Glutamatergic neuron (in vitro differentiated cells): ENCODE measurements around the gene WDR59. TPM values are rescaled to one million over a fixed set of nuclear protein-coding genes. Genes with fewer than 3 reads are reported as not detected.

Experiments used
- DNase-seq: peaks from one replicate; pipeline ENCODE4 v3.0.0; 2022
- H3K27ac Mint-ChIP-seq: one replicate; pipeline ENCODE4 v1.8.0; 2020; ENCODE audit warnings: mild to moderate bottlenecking, mixed read lengths, inconsistent platforms; ENCODE audit not compliant: unreplicated experiment
- H3K27me3 Mint-ChIP-seq: one replicate; pipeline ENCODE4 v1.8.0; 2020; ENCODE audit warnings: mild to moderate bottlenecking, moderate library complexity, mixed read lengths, inconsistent platforms; ENCODE audit not compliant: unreplicated experiment
- H3K36me3 Mint-ChIP-seq: one replicate; pipeline ENCODE4 v1.8.0; 2020; ENCODE audit warnings: mild to moderate bottlenecking, mixed read lengths, inconsistent platforms; ENCODE audit not compliant: unreplicated experiment
- H3K4me1 Mint-ChIP-seq: one replicate; pipeline ENCODE4 v1.8.0; 2020; ENCODE audit warnings: mild to moderate bottlenecking, low read depth, mixed read lengths, inconsistent platforms; ENCODE audit not compliant: unreplicated experiment
- H3K4me3 Mint-ChIP-seq: one replicate; pipeline ENCODE4 v1.8.0; 2020; ENCODE audit warnings: mild to moderate bottlenecking, mixed read lengths, inconsistent platforms; ENCODE audit not compliant: unreplicated experiment
- H3K9me3 Mint-ChIP-seq: one replicate; pipeline ENCODE4 v1.8.0; 2020; ENCODE audit warnings: mild to moderate bottlenecking, moderate library complexity, mixed read lengths, inconsistent platforms; ENCODE audit not compliant: unreplicated experiment
- total RNA-seq: library from RNA; stranded (reverse); fragmentation: NEBNext Ultra II Directional; extraction: Animal tissue kit (Norgen Biotek cat#: 25700); gene quantifications from one replicate; pipeline ENCODE4 v1.2.1, GENCODE V29; 2021; ENCODE audit not compliant: unreplicated experiment
- TF ChIP-seq, protein P1 (sequence below): fragments of 200-600 bp; sonication (generic); IDR thresholded peaks from one replicate; pipeline ENCODE4 v1.5.0; 2021; ENCODE audit not compliant: partially characterized antibody, unreplicated experiment

WDR59 gene
- total RNA-seq, 1 donor from 2014 or later, result 65.9 TPM

DNA sequence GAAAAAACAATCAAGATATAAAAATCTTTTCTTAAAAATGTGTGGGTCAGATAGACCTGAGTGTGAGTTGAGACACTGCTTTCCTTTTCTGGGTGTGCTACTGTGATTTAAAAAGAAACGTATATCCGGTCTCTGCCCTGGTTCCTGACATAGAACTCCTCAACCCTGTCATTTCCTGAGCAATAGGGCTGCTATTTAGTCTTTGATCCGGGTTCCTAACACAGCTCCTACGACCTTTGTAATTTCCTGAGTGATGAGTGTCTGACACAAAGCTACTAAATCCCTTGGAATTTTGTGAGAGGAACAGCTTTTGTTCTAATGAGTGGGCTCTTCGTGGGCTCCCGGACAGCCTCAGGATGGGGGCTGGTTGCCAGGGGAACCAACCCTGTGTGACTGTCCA, 116.4 kb downstream of the WDR59 start:
- H3K4me3 Mint-ChIP-seq, result no peak overlapping the region
- H3K36me3 Mint-ChIP-seq, result no peaks in the 10 kb centered on the region
- no peak overlapping the region for H3K27ac Mint-ChIP-seq
- H3K27me3 Mint-ChIP-seq, result no peaks in the 10 kb centered on the region
- DNase-seq, result no peak
- TF ChIP-seq, protein P1, sequence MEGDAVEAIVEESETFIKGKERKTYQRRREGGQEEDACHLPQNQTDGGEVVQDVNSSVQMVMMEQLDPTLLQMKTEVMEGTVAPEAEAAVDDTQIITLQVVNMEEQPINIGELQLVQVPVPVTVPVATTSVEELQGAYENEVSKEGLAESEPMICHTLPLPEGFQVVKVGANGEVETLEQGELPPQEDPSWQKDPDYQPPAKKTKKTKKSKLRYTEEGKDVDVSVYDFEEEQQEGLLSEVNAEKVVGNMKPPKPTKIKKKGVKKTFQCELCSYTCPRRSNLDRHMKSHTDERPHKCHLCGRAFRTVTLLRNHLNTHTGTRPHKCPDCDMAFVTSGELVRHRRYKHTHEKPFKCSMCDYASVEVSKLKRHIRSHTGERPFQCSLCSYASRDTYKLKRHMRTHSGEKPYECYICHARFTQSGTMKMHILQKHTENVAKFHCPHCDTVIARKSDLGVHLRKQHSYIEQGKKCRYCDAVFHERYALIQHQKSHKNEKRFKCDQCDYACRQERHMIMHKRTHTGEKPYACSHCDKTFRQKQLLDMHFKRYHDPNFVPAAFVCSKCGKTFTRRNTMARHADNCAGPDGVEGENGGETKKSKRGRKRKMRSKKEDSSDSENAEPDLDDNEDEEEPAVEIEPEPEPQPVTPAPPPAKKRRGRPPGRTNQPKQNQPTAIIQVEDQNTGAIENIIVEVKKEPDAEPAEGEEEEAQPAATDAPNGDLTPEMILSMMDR, result no peak
- no peaks in the 10 kb centered on the region for H3K9me3 Mint-ChIP-seq
- no peaks in the 10 kb centered on the region for H3K4me1 Mint-ChIP-seq

DNA sequence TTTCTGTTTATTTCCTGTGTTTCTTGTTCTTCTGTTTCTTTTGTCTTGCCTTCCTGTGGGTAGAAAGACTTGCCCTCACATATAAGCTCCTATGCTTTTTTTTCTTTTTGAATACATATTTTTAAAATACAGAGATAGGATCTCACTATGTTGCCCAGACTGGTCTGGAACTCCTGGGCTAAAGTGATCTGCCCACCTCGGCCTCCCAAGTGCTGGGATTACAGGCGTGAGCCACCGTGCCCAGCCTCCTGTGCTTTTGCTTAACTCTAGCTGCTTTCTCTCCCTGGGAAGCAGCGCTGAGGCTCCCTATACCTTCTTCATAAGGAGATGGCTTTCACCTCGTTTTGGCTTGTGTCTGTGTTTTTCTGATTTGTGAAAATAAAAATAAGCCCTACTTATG, 116.9 kb downstream of the WDR59 start:
- Mint-ChIP-seq H3K4me3 (no peak overlapping the region), H3K9me3 (no peaks in the 10 kb centered on the region), H3K36me3 (no peaks in the 10 kb centered on the region), H3K4me1 (no peaks in the 10 kb centered on the region), H3K27me3 (no peaks in the 10 kb centered on the region), H3K27ac (no peak overlapping the region)
- no peak for DNase-seq
- TF ChIP-seq, protein P1, result no peak

DNA sequence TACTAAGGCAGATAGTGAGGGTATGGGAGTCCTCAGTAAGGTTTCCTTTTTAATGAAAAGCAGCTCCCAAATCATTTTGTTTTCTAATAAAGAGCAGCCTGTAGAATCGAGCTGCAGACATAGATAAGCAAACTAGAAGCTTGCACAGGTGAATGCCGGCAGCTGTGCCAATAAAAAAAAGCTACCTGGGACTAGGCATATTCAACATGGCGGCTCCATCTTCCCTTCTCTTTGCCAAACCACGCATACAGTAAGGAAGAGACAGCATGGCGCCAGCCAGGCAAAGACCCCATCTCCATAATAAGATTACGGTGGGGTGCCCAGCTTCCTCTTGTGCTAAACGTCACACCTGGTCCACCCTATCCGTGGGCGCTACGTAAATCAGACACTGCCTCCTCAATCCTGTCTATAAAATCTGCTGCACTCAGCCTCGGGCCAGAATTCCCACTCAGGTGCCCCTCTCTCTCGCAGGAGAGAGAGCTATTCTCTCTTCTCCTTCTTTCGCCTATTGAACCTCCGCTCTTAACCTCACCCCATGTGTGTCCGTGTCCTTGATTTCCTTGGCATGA, 117.6 kb downstream of the WDR59 start:
- H3K4me3 Mint-ChIP-seq, result no peak overlapping the region
- DNase-seq, result no peak
- no peaks in the 10 kb centered on the region for H3K9me3 Mint-ChIP-seq
- H3K4me1 Mint-ChIP-seq, result no peaks in the 10 kb centered on the region
- no peaks in the 10 kb centered on the region for H3K27me3 Mint-ChIP-seq
- H3K36me3 Mint-ChIP-seq, result no peaks in the 10 kb centered on the region
- H3K27ac Mint-ChIP-seq, result no peak overlapping the region
- TF ChIP-seq, protein P1, result no peak

DNA sequence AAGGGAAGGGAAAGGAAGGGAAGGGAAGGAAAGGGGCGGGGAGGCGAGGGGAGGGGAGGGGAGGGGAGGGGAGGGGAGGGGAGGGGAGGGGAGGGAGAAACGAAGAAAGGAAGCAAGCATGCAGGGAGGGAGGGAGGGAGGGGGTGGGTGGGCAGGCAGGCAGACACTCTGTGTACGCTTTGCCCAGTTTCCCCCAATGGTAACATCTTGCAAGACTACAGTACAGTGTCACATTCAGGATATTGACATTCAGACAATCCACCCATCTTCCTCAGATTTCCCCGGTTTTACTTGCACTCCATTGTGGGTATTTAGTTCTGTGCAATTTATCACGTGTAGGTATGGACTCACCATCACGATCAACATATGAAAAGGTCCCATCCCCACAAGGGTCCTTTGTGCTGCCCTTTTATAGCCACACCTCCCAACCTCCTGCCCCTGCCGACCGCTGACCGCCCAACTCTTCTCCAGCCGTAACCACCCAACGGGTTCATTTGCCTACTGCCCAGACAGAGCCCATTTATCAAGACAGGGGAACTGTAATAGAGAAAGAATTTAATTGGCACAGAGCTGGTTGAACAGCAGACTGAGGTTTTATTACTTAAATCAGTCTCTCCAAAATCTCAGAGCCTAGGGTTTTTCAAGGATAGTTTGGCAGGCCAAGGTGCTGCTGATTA, 118.9 kb downstream of the WDR59 start:
- H3K4me3 Mint-ChIP-seq, result no peak overlapping the region
- DNase-seq, result no peak
- H3K36me3 Mint-ChIP-seq, result no peaks in the 10 kb centered on the region
- H3K4me1 Mint-ChIP-seq, result no peaks in the 10 kb centered on the region
- TF ChIP-seq, protein P1, result no peak
- no peak overlapping the region for H3K27ac Mint-ChIP-seq
- H3K27me3 Mint-ChIP-seq, result no peaks in the 10 kb centered on the region
- no peaks in the 10 kb centered on the region for H3K9me3 Mint-ChIP-seq

DNA sequence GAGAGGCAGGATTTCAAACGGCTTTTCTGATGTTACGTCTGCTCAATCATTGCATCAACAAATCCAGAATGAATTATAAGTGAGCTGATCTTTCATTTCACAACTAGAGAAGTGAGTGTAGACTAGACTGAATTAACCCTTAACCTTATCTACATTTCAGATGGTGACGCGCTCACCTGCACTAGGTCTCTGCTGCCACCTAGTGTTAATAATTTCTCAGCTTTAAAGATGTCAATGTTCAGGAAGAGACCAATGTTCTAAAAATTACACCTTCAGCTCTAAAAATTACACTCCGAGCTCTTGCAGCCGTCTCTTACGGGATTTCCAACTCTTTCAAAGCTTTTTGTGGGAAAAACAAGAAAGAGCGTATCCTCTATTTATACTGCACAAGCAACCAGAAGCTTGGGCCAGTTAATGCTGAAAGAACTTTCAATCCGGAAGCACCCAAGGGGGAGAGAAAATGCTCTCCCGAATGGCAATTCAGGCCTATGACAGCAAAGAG, 122.1 kb downstream of the WDR59 start:
- TF ChIP-seq, protein P1, result peak; percentile 81
- DNase-seq, result no peak
- no peaks in the 10 kb centered on the region for H3K9me3 Mint-ChIP-seq
- no peak overlapping the region for H3K27ac Mint-ChIP-seq
- H3K27me3 Mint-ChIP-seq, result no peaks in the 10 kb centered on the region
- no peak overlapping the region for H3K4me3 Mint-ChIP-seq
- no peaks in the 10 kb centered on the region for H3K4me1 Mint-ChIP-seq
- peaks cover 5% of the 10 kb centered on the region for H3K36me3 Mint-ChIP-seq
